Small intestine (tissue), 7 donors: ENCODE data around the gene TLDC2. TPM values are rescaled to one million over a fixed set of nuclear protein-coding genes. Genes with fewer than 3 reads are reported as not detected.
"Not testable (repeated sequence)": the region's sequence is repeated elsewhere in the genome, so short reads cannot be mapped to it uniquely, and the experiment has no call there.

Experiments used
- DNase-seq, 2 donors: peaks; one replicate each; pipeline versions ENCODE4 v3.0.0 to v3.0.0-alpha.2; 2013
- FAIRE-seq: peaks from 2 replicates; lab custom pipeline; 2012; peaks lifted over from hg19 to GRCh38; lab: Jason Lieb, UNC
- H3K27ac ChIP-seq, 3 donors: one replicate each; pipeline ENCODE4 v1.5.1; 2013; ENCODE audit warnings: low read length in 2 of 3, mild to moderate bottlenecking in 2 of 3, control low read depth in 1 of 3, inconsistent platforms in 1 of 3, low read depth in 1 of 3, moderate library complexity in 1 of 3
- H3K27me3 ChIP-seq, 3 donors: one replicate each; pipeline ENCODE4 v1.6.1; 2013; ENCODE audit warnings: low read length in 3 of 3, inconsistent platforms in 1 of 3; ENCODE audit not compliant: control insufficient read depth in 3 of 3, insufficient read depth in 3 of 3
- H3K36me3 ChIP-seq, 3 donors: one replicate each; pipeline ENCODE4 v1.6.1; 2013; ENCODE audit warnings: low read length in 3 of 3, inconsistent platforms in 1 of 3, low read depth in 1 of 3, mild to moderate bottlenecking in 1 of 3, moderate library complexity in 1 of 3; ENCODE audit not compliant: control insufficient read depth in 3 of 3, insufficient read depth in 2 of 3
- H3K4me1 ChIP-seq, 3 donors: one replicate each; pipeline ENCODE4 v1.6.1; 2013; ENCODE audit warnings: low read length in 2 of 3, inconsistent platforms in 1 of 3, low read depth in 1 of 3, mild to moderate bottlenecking in 1 of 3, moderate library complexity in 1 of 3; ENCODE audit not compliant: control insufficient read depth in 3 of 3, insufficient read depth in 2 of 3
- H3K4me3 ChIP-seq, 3 donors: one replicate each; pipeline ENCODE4 v1.5.1; 2013; ENCODE audit warnings: low read length in 3 of 3, control low read depth in 1 of 3, inconsistent platforms in 1 of 3, low read depth in 1 of 3, mild to moderate bottlenecking in 1 of 3, moderate library complexity in 1 of 3
- H3K9me3 ChIP-seq, 2 donors: one replicate each; pipeline ENCODE4 v1.6.1; 2013; ENCODE audit warnings: low read depth in 1 of 2, low read length in 1 of 2; ENCODE audit not compliant: control insufficient read depth in 2 of 2, insufficient read depth in 1 of 2
- WGBS, 3 donors: extraction: QIAGEN DNeasy Blood & Tissue Kit; methylation state at CpG; one replicate each; pipeline ENCODE4 v1.1.7; 2013; 5-methylcytosine and 5-hydroxymethylcytosine counted together
- polyA plus RNA-seq, 4 donors: library from polyadenylated mRNA; stranded (reverse) in 3 of 4; unstranded in 1 of 4; fragments of 200-250 nt in 3 of 4; fragments of 120-200 nt in 1 of 4; gene quantifications; one replicate each; pipeline versions ENCODE4 v1.2.1 to v1.2.3, GENCODE V29; 2013
- donor health status: healthy with polysubstance abuse.
- donor health status: control.
- donor health status: control.
- donor health status: Bipolar disorder and iron deficiency.
- donor health status: healthy.

TLDC2 gene
- polyA plus RNA-seq, 4 donors: 19.5 to 61.6 (median 32.4) TPM

DNA sequence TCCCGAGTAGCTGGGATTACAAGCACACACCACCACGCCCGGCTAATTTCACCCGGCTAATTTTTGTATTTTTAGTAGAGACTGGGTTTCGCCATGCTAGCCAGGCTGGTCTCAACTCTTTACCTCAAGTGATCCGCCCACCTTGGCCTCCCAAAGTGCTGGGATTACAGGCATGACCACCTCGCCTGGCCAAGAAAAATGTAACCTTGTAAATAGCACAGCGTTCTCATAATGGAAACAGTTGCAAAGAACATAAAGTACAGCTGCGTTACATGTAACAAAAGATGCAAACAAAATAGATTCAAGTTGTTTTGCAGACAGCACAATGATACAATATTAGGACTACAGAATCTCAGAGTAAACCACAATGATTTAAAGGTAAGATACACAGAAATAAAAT is 14.6 kb downstream of the TLDC2 start:
- Histone ChIP-seq H3K9me3 (no peaks in the 10 kb centered on the region), H3K27me3 (no peaks in the 10 kb centered on the region), H3K4me1 (no peaks in the 10 kb centered on the region), H3K4me3 (no peak overlapping the region), H3K36me3 (peaks cover 16 to 45% (median 24%) of the 10 kb centered on the region in 3 donors), H3K27ac (no peak overlapping the region)
- no peak for FAIRE-seq
- DNase-seq: no peak
- 90 to 94% (median 93%) methylated on average over 9 of the region's 9 CpGs for WGBS, 3 donors

GRCh38 chr20:36891211-36891610 is 15.3 kb downstream of the TLDC2 start:
- Histone ChIP-seq H3K9me3 (no peaks in the 10 kb centered on the region), H3K4me1 (no peaks in the 10 kb centered on the region), H3K4me3 (no peak overlapping the region), H3K27me3 (no peaks in the 10 kb centered on the region), H3K27ac (no peak overlapping the region), H3K36me3 (peaks cover 16 to 48% (median 25%) of the 10 kb centered on the region in 3 donors)
- no peak for FAIRE-seq
- 91 to 94% (median 94%) methylated on average over 4 of the region's 4 CpGs for WGBS, 3 donors
- no peak for DNase-seq

- no peak overlapping the region for H3K4me3 ChIP-seq
- H3K4me1 ChIP-seq: no peaks in the 10 kb centered on the region
- H3K27me3 ChIP-seq: no peaks in the 10 kb centered on the region
- DNase-seq (no peak), FAIRE-seq (no peak)
- peaks cover 18 to 47% (median 34%) of the 10 kb centered on the region in 3 donors for H3K36me3 ChIP-seq
- no peak overlapping the region for H3K27ac ChIP-seq
- WGBS, 3 donors: 84 to 95% (median 86%) methylated on average over 3 of the region's 3 CpGs
- no peaks in the 10 kb centered on the region for H3K9me3 ChIP-seq
Observed at GRCh38 chr20:36893801-36894200, 17.9 kb downstream of the TLDC2 start.

GRCh38 chr20:36895036-36895435 is 19.1 kb downstream of the TLDC2 start:
- no peaks in the 10 kb centered on the region for H3K27me3 ChIP-seq
- no peaks in the 10 kb centered on the region for H3K4me1 ChIP-seq
- H3K36me3 ChIP-seq: peaks cover 19 to 42% (median 29%) of the 10 kb centered on the region in 3 donors
- no peaks in the 10 kb centered on the region for H3K9me3 ChIP-seq
- no peak overlapping the region for H3K4me3 ChIP-seq
- no peak overlapping the region for H3K27ac ChIP-seq
- WGBS, 3 donors: 66 to 93% (median 79%) methylated on average over 2 of the region's 2 CpGs
- DNase-seq (no peak), FAIRE-seq (no peak)

DNA sequence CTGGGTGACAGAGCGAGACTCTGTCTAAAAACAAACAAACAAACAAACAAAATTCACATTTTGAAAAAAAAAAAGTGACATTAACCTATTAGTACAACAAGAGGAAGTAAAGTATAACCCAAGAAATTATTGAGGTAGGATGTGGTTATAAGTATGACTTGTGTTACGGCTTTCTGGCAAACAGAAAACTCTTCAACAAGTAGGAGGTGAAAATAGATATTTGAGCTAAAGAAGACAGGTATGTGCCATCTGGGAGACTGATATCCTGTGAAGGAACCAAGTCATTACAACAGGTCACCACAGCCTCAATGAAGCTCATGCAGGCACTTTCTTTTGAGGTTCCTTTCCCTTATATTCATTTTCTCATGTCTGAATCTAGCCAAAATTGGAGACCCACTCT is 28.8 kb downstream of the TLDC2 start:
- Histone ChIP-seq H3K4me3 (no peak overlapping the region), H3K4me1 (no peaks in the 10 kb centered on the region), H3K27ac (no peak overlapping the region), H3K27me3 (no peaks in the 10 kb centered on the region), H3K9me3 (no peaks in the 10 kb centered on the region), H3K36me3 (peaks cover 12 to 43% (median 20%) of the 10 kb centered on the region in 3 donors)
- DNase-seq (no peak), FAIRE-seq (no peak)
- 78 to 94% (median 92%) methylated on average over 2 of the region's 2 CpGs for WGBS, 3 donors

DNA sequence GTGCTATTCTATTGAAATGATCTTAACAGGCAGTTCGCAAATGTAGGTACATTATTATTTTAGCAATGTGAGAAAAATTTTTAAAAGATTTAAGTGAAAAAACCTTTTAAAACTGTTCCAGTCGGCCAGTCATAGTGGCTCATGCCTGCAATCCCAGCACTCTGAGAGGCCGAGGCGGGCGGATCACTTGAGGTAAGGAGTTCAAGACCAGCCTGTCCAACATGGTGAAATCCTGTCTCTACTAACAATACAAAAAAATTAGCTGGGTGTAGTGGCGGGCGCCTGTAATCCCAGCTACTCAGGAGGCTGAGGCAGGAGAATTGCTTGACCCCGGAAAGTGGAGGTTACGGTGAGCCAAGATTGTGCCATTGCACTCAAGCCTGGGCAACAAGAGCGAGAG is 29.6 kb downstream of the TLDC2 start:
- WGBS, 3 donors: 97 to 98% (median 97%) methylated on average over 10 of the region's 10 CpGs
- peaks cover 16 to 44% (median 25%) of the 10 kb centered on the region in 3 donors for H3K36me3 ChIP-seq
- not testable (repeated sequence) for H3K4me1 ChIP-seq, H3K4me3 ChIP-seq, H3K9me3 ChIP-seq, H3K27ac ChIP-seq, H3K27me3 ChIP-seq, DNase-seq, FAIRE-seq

DNA sequence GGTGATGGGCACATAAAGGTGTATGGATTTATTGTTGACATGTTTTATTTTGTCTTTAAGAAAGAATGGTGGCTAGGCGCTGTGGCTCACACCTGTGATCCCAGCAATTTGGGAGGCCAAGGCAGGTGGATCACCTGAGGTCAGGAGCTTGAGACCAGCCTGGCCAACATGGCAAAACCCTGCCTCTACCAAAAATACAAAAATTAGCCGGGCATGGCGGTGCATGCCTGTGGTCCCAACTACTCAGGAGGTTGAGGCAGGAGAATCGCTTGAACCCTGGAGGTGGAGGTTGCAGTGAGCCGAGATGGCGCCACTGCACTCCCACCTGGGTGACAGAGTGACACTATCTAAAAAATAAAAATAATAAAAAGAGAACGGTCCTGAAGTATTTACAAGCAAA is 30.1 kb downstream of the TLDC2 start:
- not testable (repeated sequence) for H3K27ac ChIP-seq, H3K4me3 ChIP-seq, H3K9me3 ChIP-seq, FAIRE-seq, H3K27me3 ChIP-seq, H3K4me1 ChIP-seq, DNase-seq
- peaks cover 16 to 44% (median 24%) of the 10 kb centered on the region in 3 donors for H3K36me3 ChIP-seq
- whole genome bisulfite sequencing, 3 donors: 96 to 98% (median 96%) methylated on average over 7 of the region's 7 CpGs

- no peak overlapping the region for H3K27ac ChIP-seq
- WGBS, 3 donors: 66 to 91% (median 89%) methylated on average over 4 of the region's 4 CpGs
- peaks cover 13 to 40% (median 19%) of the 10 kb centered on the region in 3 donors for H3K36me3 ChIP-seq
- no peaks in the 10 kb centered on the region for H3K9me3 ChIP-seq
- H3K27me3 ChIP-seq: no peaks in the 10 kb centered on the region
- no peaks in the 10 kb centered on the region for H3K4me1 ChIP-seq
- H3K4me3 ChIP-seq: no peak overlapping the region
- DNase-seq (no peak), FAIRE-seq (no peak)
Observed at GRCh38 chr20:36908603-36909002, 32.7 kb downstream of the TLDC2 start.

GRCh38 chr20:36916199-36916598 is 40.3 kb downstream of the TLDC2 start:
- 94 to 96% (median 96%) methylated on average over 2 of the region's 2 CpGs for WGBS, 3 donors

More at GRCh38 chr20:36916199-36916598, 40.3 kb downstream of the TLDC2 start:
- Histone ChIP-seq H3K27me3 (no peaks in the 10 kb centered on the region), H3K9me3 (no peaks in the 10 kb centered on the region), H3K4me3 (no peak overlapping the region), H3K4me1 (no peaks in the 10 kb centered on the region), H3K36me3 (peaks cover 4 to 45% (median 6%) of the 10 kb centered on the region in 3 donors), H3K27ac (no peak overlapping the region)
- no peak for DNase-seq
- FAIRE-seq: no peak
